ENCODE results near the gene MACF1. TPM values are rescaled to one million over a fixed set of nuclear protein-coding genes. Genes with fewer than 3 reads are reported as not detected.

The MACF1 gene
- total RNA-seq, 1 experiment from 2014 or later = 265 TPM

- Histone ChIP-seq H3K9me3 (ENCODE audit: low read depth, low read length, poor library complexity, severe bottlenecking) (no peaks in the 10 kb centered on the region), H3K4me1 (ENCODE audit: insufficient read depth, low read length, poor library complexity, severe bottlenecking) (peaks cover 37% of the 10 kb centered on the region), H3K36me3 (ENCODE audit: insufficient read depth, low read length, poor library complexity, severe bottlenecking) (peaks cover 11% of the 10 kb centered on the region), H3K27me3 (replicated peaks; ENCODE audit: insufficient read depth, low read depth, low read length, poor library complexity) (no peaks in the 10 kb centered on the region), H3K27ac (ENCODE audit: low read depth, low read length, poor library complexity, severe bottlenecking) (no peak overlapping the region), H3K4me3 (ENCODE audit: low read depth, low read length, poor library complexity, severe bottlenecking) (no peak overlapping the region)
- intact Hi-C loops (cut with micrococcal nuclease; ENCODE audit: unreplicated experiment) = no loop called here
- ChIA-PET POLR2A (ENCODE audit: low non-redundant PET) (no interaction called here), CTCF (no interaction called here)
- TF ChIP-seq CTCF (conservative IDR thresholded peaks at IDR 0.05; ENCODE audit: low read depth, low read length) (no peak), EZH2 (IDR thresholded peaks at IDR 0.05; ENCODE audit: borderline replicate concordance, low read depth, low read length, poor library complexity, severe bottlenecking) (no peak)
- BruUV-seq (replicated peaks) = no TSS peak
- no peak for DNase-seq (ENCODE audit: low spot score)
Measured at GRCh38 chr1:39416609-39417008, 212.1 kb downstream of the MACF1 start.

- no peak for DNase-seq (ENCODE audit: low spot score)
- intact Hi-C loops (cut with micrococcal nuclease; ENCODE audit: unreplicated experiment) = no loop called here
Measured at GRCh38 chr1:39418236-39418635, 213.7 kb downstream of the MACF1 start.

GRCh38 chr1:39420493-39420892 lies 216.0 kb downstream of the MACF1 start:
- POLR2A ChIA-PET (ENCODE audit: low non-redundant PET) = no interaction called here
- intact Hi-C loops (cut with micrococcal nuclease; ENCODE audit: unreplicated experiment) = no loop called here
- Histone ChIP-seq H3K27ac (ENCODE audit: low read depth, low read length, poor library complexity, severe bottlenecking) (no peak overlapping the region), H3K9me3 (ENCODE audit: low read depth, low read length, poor library complexity, severe bottlenecking) (no peaks in the 10 kb centered on the region), H3K36me3 (ENCODE audit: insufficient read depth, low read length, poor library complexity, severe bottlenecking) (peaks cover 43% of the 10 kb centered on the region), H3K4me3 (ENCODE audit: low read depth, low read length, poor library complexity, severe bottlenecking) (no peak overlapping the region), H3K4me1 (ENCODE audit: insufficient read depth, low read length, poor library complexity, severe bottlenecking) (peaks cover 25% of the 10 kb centered on the region), H3K27me3 (replicated peaks; ENCODE audit: insufficient read depth, low read depth, low read length, poor library complexity) (no peaks in the 10 kb centered on the region)
- DNase-seq (ENCODE audit: low spot score) = no peak
- TF ChIP-seq CTCF (conservative IDR thresholded peaks at IDR 0.05; ENCODE audit: low read depth, low read length) (no peak), EZH2 (IDR thresholded peaks at IDR 0.05; ENCODE audit: borderline replicate concordance, low read depth, low read length, poor library complexity, severe bottlenecking) (no peak)
- BruUV-seq (replicated peaks) = no TSS peak
- CTCF ChIA-PET = no interaction called here

More at GRCh38 chr1:39418236-39418635, 213.7 kb downstream of the MACF1 start:
- Histone ChIP-seq H3K27me3 (replicated peaks; ENCODE audit: insufficient read depth, low read depth, low read length, poor library complexity) (no peaks in the 10 kb centered on the region), H3K36me3 (ENCODE audit: insufficient read depth, low read length, poor library complexity, severe bottlenecking) (peaks cover 20% of the 10 kb centered on the region), H3K9me3 (ENCODE audit: low read depth, low read length, poor library complexity, severe bottlenecking) (no peaks in the 10 kb centered on the region), H3K4me3 (ENCODE audit: low read depth, low read length, poor library complexity, severe bottlenecking) (no peak overlapping the region), H3K27ac (ENCODE audit: low read depth, low read length, poor library complexity, severe bottlenecking) (no peak overlapping the region), H3K4me1 (ENCODE audit: insufficient read depth, low read length, poor library complexity, severe bottlenecking) (peaks cover 31% of the 10 kb centered on the region)
- POLR2A ChIA-PET (ENCODE audit: low non-redundant PET) = no interaction called here
- no TSS peak for BruUV-seq (replicated peaks)
- no peak for TF ChIP-seq EZH2 (IDR thresholded peaks at IDR 0.05; ENCODE audit: borderline replicate concordance, low read depth, low read length, poor library complexity, severe bottlenecking)
- TF ChIP-seq CTCF (conservative IDR thresholded peaks at IDR 0.05; ENCODE audit: low read depth, low read length) = no peak
- CTCF ChIA-PET = no interaction called here

Data from A673 (cell line).